Frontal cortex (tissue), 4 donors: Measurements from ENCODE around the gene STAT5B. TPM values are rescaled to one million over a fixed set of nuclear protein-coding genes. Genes with fewer than 3 reads are reported as not detected.
"Not testable (repeated sequence)": the region's sequence is repeated elsewhere in the genome, so short reads cannot be mapped to it uniquely, and the experiment has no call there.

Experiments used
- DNase-seq, 2 donors: peaks; one replicate each; pipeline ENCODE4 v3.0.0; 2012; ENCODE audit warnings: low spot score in 2 of 2
- FAIRE-seq: peaks from 2 replicates; lab custom pipeline; 2012; peaks lifted over from hg19 to GRCh38; lab: Jason Lieb, UNC
- total RNA-seq: library from RNA; depleted of rRNA; stranded (reverse); fragments of >200 nt; gene quantifications from one replicate; pipeline ENCODE4 v1.2.3, GENCODE V29; 2014
- donor health status: control.
- donor health status: control.
- donor health status: control.

Gene STAT5B
- total RNA-seq, 1 donor from 2014 or later: 17.5 TPM

- DNase-seq, FAIRE-seq: not testable (repeated sequence)
Measured at GRCh38 chr17:42206153-42206612, 70.0 kb downstream of the STAT5B start.

GRCh38 chr17:42203354-42203753 lies 72.8 kb downstream of the STAT5B start:
- FAIRE-seq: no peak

GRCh38 chr17:42202696-42203095 lies 73.5 kb downstream of the STAT5B start:
- DNase-seq (no peak), FAIRE-seq (no peak)

More at GRCh38 chr17:42203354-42203753, 72.8 kb downstream of the STAT5B start:
- DNase-seq: no peak

- FAIRE-seq: no peak
- DNase-seq: no peak
Measured at GRCh38 chr17:42202159-42202558, 74.0 kb downstream of the STAT5B start.

GRCh38 chr17:42201458-42201772 lies 74.8 kb downstream of the STAT5B start:
- DNase-seq (no peak), FAIRE-seq (no peak)

- DNase-seq: peak in 1 of 2 donors; percentile 42
- FAIRE-seq: no peak
Measured at GRCh38 chr17:42200706-42201457, 75.3 kb downstream of the STAT5B start.

- DNase-seq: no peak
- no peak for FAIRE-seq
Measured at GRCh38 chr17:42199416-42200011, 76.7 kb downstream of the STAT5B start.

- FAIRE-seq (no peak), DNase-seq (no peak)
Measured at GRCh38 chr17:42198897-42199296, 77.3 kb downstream of the STAT5B start.

- DNase-seq (no peak), FAIRE-seq (no peak)
Measured at GRCh38 chr17:42197564-42198156, 78.5 kb downstream of the STAT5B start.

GRCh38 chr17:42193969-42194899 lies 82.0 kb downstream of the STAT5B start, which contains the start of gene GHDC:
TSS of gene GHDC (minus strand) at chr17:42194494. CDS start at chr17:42193581, 913 bp downstream.
- peak; percentile 70 to 84 for DNase-seq
- FAIRE-seq: no peak

- DNase-seq: no peak
- FAIRE-seq: no peak
Measured at GRCh38 chr17:42193216-42193968, 82.8 kb downstream of the STAT5B start.

GRCh38 chr17:42192189-42193126 lies 83.7 kb downstream of the STAT5B start:
- FAIRE-seq (no peak), DNase-seq (no peak)

- FAIRE-seq: no peak
- no peak for DNase-seq
Measured at GRCh38 chr17:42191275-42191608, 84.9 kb downstream of the STAT5B start.

GRCh38 chr17:42190491-42191274 lies 85.5 kb downstream of the STAT5B start:
- FAIRE-seq (no peak), DNase-seq (no peak)

GRCh38 chr17:42189651-42189965 lies 86.6 kb downstream of the STAT5B start:
- no peak for DNase-seq
- no peak for FAIRE-seq

GRCh38 chr17:42188749-42189650 lies 87.2 kb downstream of the STAT5B start:
- DNase-seq: no peak
- FAIRE-seq: no peak

- FAIRE-seq (no peak), DNase-seq (no peak)
Measured at GRCh38 chr17:42187833-42188232, 88.4 kb downstream of the STAT5B start.
